DND-41 (cell line): Measurements from ENCODE around the gene KIAA1210.

ENCODE experiments used
- EZH2 ChIP-seq: IDR thresholded peaks from 3 replicates; pipeline ENCODE4 v1.6.1; 2012; ENCODE audit warnings: borderline replicate concordance, low read depth, mild to moderate bottlenecking, moderate library complexity, low read length, inconsistent platforms; ENCODE audit not compliant: severe bottlenecking
- TF ChIP-seq, protein P1 (sequence below): IDR thresholded peaks from 2 replicates; pipeline ENCODE4 v1.5.1; 2012; ENCODE audit warnings: borderline replicate concordance, low read length, moderate library complexity, mild to moderate bottlenecking; ENCODE audit not compliant: poor library complexity, severe bottlenecking; ENCODE audit errors: extremely low read depth

- TF ChIP-seq, protein P1, sequence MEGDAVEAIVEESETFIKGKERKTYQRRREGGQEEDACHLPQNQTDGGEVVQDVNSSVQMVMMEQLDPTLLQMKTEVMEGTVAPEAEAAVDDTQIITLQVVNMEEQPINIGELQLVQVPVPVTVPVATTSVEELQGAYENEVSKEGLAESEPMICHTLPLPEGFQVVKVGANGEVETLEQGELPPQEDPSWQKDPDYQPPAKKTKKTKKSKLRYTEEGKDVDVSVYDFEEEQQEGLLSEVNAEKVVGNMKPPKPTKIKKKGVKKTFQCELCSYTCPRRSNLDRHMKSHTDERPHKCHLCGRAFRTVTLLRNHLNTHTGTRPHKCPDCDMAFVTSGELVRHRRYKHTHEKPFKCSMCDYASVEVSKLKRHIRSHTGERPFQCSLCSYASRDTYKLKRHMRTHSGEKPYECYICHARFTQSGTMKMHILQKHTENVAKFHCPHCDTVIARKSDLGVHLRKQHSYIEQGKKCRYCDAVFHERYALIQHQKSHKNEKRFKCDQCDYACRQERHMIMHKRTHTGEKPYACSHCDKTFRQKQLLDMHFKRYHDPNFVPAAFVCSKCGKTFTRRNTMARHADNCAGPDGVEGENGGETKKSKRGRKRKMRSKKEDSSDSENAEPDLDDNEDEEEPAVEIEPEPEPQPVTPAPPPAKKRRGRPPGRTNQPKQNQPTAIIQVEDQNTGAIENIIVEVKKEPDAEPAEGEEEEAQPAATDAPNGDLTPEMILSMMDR: no peak
- no peak for TF ChIP-seq EZH2
These were observed 42.8 kb downstream of the KIAA1210 start for GRCh38 chrX:119084766-119085165.
